ENCODE data around the gene TUBA8.

Gene TUBA8

GRCh38 chr22:18113680-18114394, 3.2 kb downstream of the TUBA8 start:
- Histone ChIP-seq H3K4me3 (ENCODE audit: severe bottlenecking) (no peak overlapping the region), H3K27me3 (ENCODE audit: insufficient read depth, poor library complexity, severe bottlenecking) (peaks cover 19% of the 10 kb centered on the region), H3K9me3 (ENCODE audit: severe bottlenecking) (no peaks in the 10 kb centered on the region), H3K36me3 (ENCODE audit: low read depth) (no peaks in the 10 kb centered on the region), H3K4me1 (ENCODE audit: insufficient read depth, poor library complexity, severe bottlenecking) (no peaks in the 10 kb centered on the region), H3K27ac (ENCODE audit: poor library complexity, severe bottlenecking) (no peak overlapping the region)
- TF ChIP-seq, protein P1, sequence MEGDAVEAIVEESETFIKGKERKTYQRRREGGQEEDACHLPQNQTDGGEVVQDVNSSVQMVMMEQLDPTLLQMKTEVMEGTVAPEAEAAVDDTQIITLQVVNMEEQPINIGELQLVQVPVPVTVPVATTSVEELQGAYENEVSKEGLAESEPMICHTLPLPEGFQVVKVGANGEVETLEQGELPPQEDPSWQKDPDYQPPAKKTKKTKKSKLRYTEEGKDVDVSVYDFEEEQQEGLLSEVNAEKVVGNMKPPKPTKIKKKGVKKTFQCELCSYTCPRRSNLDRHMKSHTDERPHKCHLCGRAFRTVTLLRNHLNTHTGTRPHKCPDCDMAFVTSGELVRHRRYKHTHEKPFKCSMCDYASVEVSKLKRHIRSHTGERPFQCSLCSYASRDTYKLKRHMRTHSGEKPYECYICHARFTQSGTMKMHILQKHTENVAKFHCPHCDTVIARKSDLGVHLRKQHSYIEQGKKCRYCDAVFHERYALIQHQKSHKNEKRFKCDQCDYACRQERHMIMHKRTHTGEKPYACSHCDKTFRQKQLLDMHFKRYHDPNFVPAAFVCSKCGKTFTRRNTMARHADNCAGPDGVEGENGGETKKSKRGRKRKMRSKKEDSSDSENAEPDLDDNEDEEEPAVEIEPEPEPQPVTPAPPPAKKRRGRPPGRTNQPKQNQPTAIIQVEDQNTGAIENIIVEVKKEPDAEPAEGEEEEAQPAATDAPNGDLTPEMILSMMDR (IDR thresholded peaks at IDR 0.05; ENCODE audit: poor library complexity, severe bottlenecking), result no peak
- ATAC-seq (ENCODE audit: low read depth), result no peak
- DNase-seq (ENCODE audit: low spot score), result no peak

DNA sequence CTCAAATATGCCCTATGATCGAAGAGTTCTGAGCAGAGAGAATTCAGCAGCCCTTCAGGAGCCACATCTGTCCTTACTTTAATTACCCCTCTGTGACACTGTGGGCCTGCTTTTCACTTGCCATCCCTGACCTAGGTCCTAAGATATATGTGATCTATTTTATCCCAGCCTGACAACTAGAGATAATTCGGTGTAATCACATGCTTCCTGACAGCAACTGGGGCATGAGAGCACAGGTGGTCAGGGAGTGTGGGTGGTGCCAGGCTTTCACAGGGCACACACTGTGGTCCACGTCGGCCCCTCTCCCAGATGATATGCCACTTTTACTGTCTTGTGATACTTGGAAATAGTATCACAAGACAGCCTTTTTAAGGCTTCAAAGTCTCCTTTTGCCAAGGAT, 3.9 kb downstream of the TUBA8 start:
- Histone ChIP-seq H3K36me3 (ENCODE audit: low read depth) (no peaks in the 10 kb centered on the region), H3K27ac (ENCODE audit: poor library complexity, severe bottlenecking) (no peak overlapping the region), H3K4me3 (ENCODE audit: severe bottlenecking) (no peak overlapping the region), H3K9me3 (ENCODE audit: severe bottlenecking) (no peaks in the 10 kb centered on the region), H3K4me1 (ENCODE audit: insufficient read depth, poor library complexity, severe bottlenecking) (no peaks in the 10 kb centered on the region), H3K27me3 (ENCODE audit: insufficient read depth, poor library complexity, severe bottlenecking) (peaks cover 19% of the 10 kb centered on the region)
- ATAC-seq (ENCODE audit: low read depth) (no peak), DNase-seq (ENCODE audit: low spot score) (no peak)
- TF ChIP-seq, protein P1 (IDR thresholded peaks at IDR 0.05; ENCODE audit: poor library complexity, severe bottlenecking), result no peak

DNA sequence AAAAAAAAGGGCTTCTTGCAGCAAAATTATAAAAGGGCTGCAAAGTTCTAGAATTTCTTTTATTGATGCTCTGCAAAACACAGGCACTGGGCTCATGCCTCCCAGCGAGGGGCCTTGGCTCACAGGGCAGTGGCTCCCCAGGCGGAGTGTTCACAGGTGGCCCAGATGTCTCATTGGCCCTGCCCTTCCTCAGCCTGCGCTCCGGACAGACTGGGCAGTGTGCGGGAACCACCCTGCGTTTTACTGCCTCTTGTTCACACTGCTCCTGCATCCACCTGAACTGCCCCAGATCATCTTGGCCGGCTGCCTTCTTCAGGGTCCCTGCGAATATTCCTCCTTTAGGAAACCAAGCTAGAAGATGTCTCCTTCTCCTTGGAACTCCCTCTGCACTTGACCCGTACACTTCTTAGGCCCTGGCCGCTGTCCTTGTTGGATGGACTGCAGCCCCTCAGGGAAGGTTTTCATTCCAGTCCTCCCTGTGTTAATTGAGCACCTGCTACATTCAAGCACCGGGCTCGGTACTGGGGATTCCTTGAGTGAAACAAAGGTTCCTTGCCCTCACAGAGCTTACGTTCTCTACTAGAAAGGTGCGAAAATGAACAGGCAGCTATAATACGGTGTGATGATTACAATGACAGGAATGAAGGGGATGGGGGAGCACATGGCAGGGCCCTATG, 4.5 kb downstream of the TUBA8 start:
- ATAC-seq (ENCODE audit: low read depth) (no peak), DNase-seq (ENCODE audit: low spot score) (no peak)
- TF ChIP-seq, protein P1 (IDR thresholded peaks at IDR 0.05; ENCODE audit: poor library complexity, severe bottlenecking), result no peak
- no peaks in the 10 kb centered on the region for H3K9me3 ChIP-seq (ENCODE audit: severe bottlenecking)
- no peaks in the 10 kb centered on the region for H3K36me3 ChIP-seq (ENCODE audit: low read depth)
- no peak overlapping the region for H3K4me3 ChIP-seq (ENCODE audit: severe bottlenecking)
- H3K27ac ChIP-seq (ENCODE audit: poor library complexity, severe bottlenecking), result no peak overlapping the region
- no peaks in the 10 kb centered on the region for H3K4me1 ChIP-seq (ENCODE audit: insufficient read depth, poor library complexity, severe bottlenecking)
- peaks cover 15% of the 10 kb centered on the region for H3K27me3 ChIP-seq (ENCODE audit: insufficient read depth, poor library complexity, severe bottlenecking)

DNA sequence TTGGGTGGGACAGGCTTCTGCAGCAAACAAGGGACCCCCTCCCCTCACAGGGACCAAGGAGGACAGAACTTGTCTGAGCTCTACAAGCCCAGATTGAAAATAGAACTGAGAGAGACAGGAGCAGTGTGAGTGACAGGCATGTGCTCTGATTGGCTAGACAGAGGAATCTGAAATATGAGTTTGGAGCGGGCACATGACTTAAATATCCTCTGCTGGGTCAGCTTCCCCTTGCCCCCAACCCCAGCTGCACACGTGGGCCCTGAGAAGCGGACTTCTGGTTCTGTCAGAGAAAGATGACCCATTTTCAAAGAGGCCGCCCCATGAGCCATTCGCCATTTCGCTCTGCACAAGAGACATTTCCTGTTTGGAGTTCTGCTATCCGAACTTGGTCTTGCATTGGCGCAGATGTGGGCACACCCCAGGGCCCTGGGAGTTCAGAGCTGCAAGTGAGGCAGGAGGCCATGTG, 5.3 kb downstream of the TUBA8 start:
- no peaks in the 10 kb centered on the region for H3K36me3 ChIP-seq (ENCODE audit: low read depth)
- H3K4me1 ChIP-seq (ENCODE audit: insufficient read depth, poor library complexity, severe bottlenecking), result no peaks in the 10 kb centered on the region
- DNase-seq (ENCODE audit: low spot score) (no peak), ATAC-seq (ENCODE audit: low read depth) (no peak)
- peaks cover 8% of the 10 kb centered on the region for H3K27me3 ChIP-seq (ENCODE audit: insufficient read depth, poor library complexity, severe bottlenecking)
- no peak overlapping the region for H3K4me3 ChIP-seq (ENCODE audit: severe bottlenecking)
- no peak overlapping the region for H3K27ac ChIP-seq (ENCODE audit: poor library complexity, severe bottlenecking)
- H3K9me3 ChIP-seq (ENCODE audit: severe bottlenecking), result no peaks in the 10 kb centered on the region
- TF ChIP-seq, protein P1 (IDR thresholded peaks at IDR 0.05; ENCODE audit: poor library complexity, severe bottlenecking), result no peak

DNA sequence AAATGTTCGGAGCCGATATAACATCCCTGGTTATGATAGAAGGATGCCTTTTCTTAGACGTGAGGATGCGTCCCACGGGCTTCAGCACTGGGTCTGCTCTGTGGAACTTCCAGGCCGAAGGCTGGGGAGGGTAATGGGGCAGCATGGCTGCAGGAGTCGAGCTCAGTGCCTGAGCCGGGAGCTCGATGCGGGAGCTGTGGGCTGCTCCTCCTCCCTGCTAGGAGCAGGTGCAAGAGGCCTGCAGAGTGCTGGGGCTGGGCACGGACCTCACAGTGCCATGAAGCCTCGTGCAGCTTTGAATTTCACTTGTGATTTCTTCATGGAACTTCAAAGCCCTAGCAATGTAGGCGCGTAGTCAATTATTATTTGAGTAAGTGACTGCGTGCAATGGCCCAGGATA, 6.0 kb downstream of the TUBA8 start:
- ATAC-seq (ENCODE audit: low read depth) (no peak), DNase-seq (ENCODE audit: low spot score) (no peak)
- peaks cover 1% of the 10 kb centered on the region for H3K27me3 ChIP-seq (ENCODE audit: insufficient read depth, poor library complexity, severe bottlenecking)
- no peaks in the 10 kb centered on the region for H3K36me3 ChIP-seq (ENCODE audit: low read depth)
- TF ChIP-seq, protein P1 (IDR thresholded peaks at IDR 0.05; ENCODE audit: poor library complexity, severe bottlenecking), result no peak
- no peak overlapping the region for H3K4me3 ChIP-seq (ENCODE audit: severe bottlenecking)
- H3K9me3 ChIP-seq (ENCODE audit: severe bottlenecking), result no peaks in the 10 kb centered on the region
- no peaks in the 10 kb centered on the region for H3K4me1 ChIP-seq (ENCODE audit: insufficient read depth, poor library complexity, severe bottlenecking)
- H3K27ac ChIP-seq (ENCODE audit: poor library complexity, severe bottlenecking), result no peak overlapping the region

All from RWPE2 (cell line).